ENCODE results near the gene SMAGP.

SMAGP gene

DNA sequence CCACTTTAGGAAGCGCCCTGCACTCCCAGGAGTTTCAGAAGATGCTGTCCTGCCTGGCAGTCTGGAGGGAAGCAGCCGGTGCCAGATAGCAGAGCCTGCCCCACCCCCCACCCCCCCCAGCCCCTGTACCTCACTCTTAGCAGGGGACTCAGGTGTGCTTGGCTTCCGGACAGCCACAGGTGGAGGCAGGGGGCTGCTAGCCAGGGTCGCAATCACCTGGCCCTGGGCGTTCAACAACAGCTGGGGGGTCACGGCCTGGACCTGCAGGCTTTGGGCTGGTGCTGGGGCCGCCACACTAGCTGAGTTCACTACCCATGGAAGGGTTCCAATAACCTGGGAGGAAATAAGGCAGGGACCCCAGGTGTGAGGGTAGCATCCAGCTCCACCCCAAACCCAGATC lies 74.4 kb downstream of the SMAGP start:
- DNase-seq (ENCODE audit: low spot score): no peak

All from pons (tissue), 1 donor.